Stimulated activated CD8-positive, alpha-beta memory T cell treated with anti-CD3 and anti-CD28 coated beads, Interleukin-12 subunit alpha, Interleukin-12 subunit beta, amount 100 ng/mL, for 24 hours (primary cell): ENCODE data around the gene ZBTB43.
"Not testable (repeated sequence)": the region's sequence is repeated elsewhere in the genome, so short reads cannot be mapped to it uniquely, and the experiment has no call there.

Experiments used
- DNase-seq: peaks from one replicate; pipeline ENCODE4 v3.0.0-alpha.2; 2020; ENCODE audit errors: extremely low read depth

The ZBTB43 gene

GRCh38 chr9:126791406-126792230, 13.2 kb upstream of the ZBTB43 start:
- DNase-seq = no peak

GRCh38 chr9:126793686-126794417, 11.0 kb upstream of the ZBTB43 start:
- no peak for DNase-seq

- no peak for DNase-seq
Observed at GRCh38 chr9:126794441-126794840, 10.4 kb upstream of the ZBTB43 start.

DNA sequence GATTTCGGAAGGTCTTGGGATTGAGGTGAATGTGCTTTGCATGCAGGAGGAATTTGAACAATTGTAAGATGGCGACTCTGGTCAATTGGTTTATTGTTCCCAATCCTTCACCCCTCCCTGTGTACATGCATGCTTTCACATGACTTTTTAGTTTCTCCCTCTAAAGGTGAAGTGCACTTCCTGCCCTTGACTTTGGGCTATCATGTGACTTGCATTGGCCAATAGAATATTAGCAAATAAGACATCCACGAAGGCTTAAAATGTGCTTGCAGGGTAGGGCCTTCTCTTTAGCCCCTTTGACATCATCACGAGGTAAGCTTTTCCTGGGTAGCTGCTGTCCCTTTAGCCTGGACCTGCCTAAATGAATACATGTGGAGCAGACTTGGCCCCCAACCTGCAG, 8.1 kb upstream of the ZBTB43 start:
- DNase-seq = no peak

- DNase-seq = no peak
Observed at GRCh38 chr9:126797903-126798302, 6.9 kb upstream of the ZBTB43 start.

- no peak for DNase-seq
Observed at GRCh38 chr9:126799034-126799433, 5.8 kb upstream of the ZBTB43 start.

- no peak for DNase-seq
Observed at GRCh38 chr9:126802318-126803059, 2.4 kb upstream of the ZBTB43 start.

DNA sequence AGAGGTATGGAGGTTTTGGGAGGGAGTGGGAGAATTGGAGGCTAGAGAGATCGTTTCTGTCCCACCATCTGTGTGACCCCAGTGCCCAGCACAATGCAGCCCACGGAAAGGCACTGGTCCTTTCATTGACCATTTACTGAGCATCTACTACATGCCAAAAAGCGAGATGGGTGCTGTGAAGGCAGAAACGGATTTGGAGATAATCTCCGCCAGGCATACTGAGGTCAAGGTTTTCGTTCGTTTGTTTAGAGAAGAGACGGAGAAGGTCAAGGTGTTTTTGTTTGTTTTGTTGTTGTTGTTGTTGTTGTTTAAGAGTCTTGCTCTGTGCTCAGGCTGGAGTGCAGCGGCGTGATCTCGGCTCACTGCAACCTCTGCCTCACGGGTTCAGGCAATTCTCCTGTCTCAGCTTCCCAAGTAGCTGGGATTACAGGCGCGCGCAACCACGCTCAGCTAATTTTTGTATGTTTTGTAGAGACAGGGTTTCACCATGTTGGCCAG, 593 bp upstream of the ZBTB43 start:
- no peak for DNase-seq

DNA sequence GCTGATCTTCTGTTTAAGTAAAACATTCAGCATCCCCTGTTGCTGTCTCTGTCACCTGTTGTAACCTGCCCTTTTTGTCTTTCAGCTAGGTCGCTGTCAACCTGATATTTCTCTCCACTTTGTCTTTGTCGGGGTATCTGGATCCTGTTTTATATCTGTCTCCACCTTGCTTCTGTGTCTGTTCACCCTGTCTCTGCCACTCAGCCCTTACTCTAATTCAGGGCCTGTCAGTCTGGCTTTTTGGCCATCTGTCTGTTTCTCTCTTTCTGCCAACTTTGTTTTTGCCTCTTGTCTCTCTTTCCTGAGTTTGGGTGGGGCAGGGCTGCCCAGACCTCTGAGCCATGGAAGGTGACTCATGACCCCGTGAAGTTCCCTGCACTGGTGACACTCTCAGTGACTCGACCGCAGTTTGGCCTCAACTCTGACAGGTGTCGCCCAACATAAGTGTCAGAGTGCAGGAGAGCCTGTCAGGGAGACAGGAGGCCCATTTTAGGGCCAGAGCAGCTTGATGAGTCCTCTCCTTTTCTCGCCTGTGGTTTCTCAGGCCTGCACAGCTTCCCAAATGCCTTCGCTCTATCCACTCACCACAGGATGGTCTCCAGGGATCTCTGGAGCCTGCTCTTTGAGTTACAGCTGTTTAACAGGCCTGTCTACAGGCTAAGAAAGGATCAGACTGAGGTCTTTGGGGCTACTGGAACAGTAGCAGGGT, 868 bp downstream of the ZBTB43 start:
- peak; percentile 66 for DNase-seq

GRCh38 chr9:126806336-126806735, 1.5 kb downstream of the ZBTB43 start:
- no peak for DNase-seq

DNA sequence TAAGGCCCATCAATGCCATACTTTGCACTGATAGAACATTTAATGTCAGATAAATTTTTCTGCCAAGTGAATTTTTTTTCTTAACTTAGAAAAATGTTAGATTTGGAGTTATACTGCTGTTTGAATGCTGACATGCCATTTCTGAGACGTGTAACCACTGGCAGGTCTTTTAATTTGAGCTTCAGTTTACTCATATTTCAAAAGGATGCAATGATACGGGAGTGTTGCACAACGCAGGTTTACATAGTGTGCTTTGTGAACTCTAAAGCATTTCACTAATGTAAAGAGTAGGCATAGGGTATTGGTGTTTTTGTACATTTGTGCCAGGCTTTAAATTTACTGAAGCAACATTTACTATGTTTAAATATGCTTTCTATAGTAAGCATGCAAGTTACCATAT, 4.2 kb downstream of the ZBTB43 start:
- no peak for DNase-seq

DNA sequence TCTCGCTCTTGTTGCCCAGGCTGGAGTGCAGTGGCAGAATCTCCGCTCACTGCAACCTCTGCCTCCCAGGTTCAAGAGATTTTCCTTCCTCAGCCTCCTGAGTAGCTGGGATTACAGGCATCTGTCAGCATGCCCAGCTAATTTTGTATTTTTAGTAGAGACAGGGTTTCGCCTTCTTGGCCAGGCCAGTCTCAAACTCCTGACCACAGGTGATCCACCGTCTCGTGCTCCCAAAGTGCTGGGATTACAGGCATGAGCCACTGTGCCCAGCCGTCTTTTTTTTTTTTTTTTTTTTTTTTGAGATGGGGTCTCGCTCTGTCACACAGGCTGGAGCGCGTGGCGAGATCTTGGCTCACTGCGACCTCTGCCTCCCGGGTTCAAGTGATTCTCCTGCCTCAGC, 5.4 kb downstream of the ZBTB43 start:
- not testable (repeated sequence) for DNase-seq

- no peak for DNase-seq
Observed at GRCh38 chr9:126813072-126813471, 8.2 kb downstream of the ZBTB43 start.

DNA sequence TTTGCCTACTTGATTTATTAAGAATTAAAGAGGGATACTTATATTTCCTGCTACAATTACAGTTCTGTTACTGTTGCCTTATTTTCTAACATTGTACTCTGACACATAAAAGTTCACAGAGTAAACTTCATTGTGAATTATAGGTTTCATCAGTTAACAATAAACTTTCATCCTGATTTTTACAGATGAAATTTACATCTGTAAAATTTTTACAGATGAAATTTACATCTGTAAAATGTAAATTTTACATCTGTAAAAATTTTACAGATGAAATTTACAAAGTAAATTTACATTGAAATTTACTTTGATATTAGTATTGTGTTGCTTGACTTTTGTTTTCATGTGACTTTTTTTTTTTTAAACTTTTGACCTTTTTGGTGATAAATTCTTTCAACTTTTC, 9.3 kb downstream of the ZBTB43 start:
- no peak for DNase-seq

DNA sequence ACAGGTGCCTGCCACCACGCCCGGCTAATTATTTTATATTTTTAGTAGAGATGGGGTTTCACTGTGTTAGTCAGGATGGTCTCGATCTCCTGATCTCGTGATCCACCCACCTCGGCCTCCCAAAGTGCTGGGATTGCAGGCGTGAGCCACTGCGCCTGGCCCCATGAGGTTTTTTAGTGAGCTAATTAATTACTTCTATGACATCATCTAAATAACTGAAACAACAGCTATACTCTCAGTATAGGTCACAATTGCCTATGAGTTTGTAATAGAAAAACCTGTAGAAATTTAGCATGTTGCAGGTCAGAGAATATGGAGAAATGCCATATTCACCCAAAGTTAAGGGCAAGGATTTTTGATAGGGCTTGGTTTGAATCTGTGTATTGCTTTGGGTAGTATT, 12.8 kb downstream of the ZBTB43 start:
- DNase-seq = not testable (repeated sequence)

- no peak for DNase-seq
Observed at GRCh38 chr9:126818482-126818881, 13.6 kb downstream of the ZBTB43 start.

DNA sequence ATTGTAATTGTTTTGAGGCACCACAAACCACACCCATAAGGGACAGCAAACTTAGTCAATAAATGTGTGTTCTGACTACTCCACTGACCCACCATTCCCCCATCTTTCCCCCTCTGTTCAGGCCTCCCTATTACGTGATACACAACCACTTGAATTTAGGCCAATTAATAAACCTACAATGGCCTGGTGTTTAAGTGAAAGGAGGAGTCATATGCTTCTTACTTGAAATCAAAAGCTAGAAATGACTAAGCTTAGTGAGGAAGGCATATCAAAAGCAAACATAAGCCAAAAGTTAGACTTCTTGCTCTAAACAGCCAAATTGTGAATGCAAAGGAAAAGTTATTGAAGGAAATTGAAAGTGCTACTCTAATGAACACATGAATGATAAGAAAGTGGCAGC, 14.6 kb downstream of the ZBTB43 start:
- DNase-seq = no peak

GRCh38 chr9:126822278-126822677, 17.4 kb downstream of the ZBTB43 start:
- no peak for DNase-seq

DNA sequence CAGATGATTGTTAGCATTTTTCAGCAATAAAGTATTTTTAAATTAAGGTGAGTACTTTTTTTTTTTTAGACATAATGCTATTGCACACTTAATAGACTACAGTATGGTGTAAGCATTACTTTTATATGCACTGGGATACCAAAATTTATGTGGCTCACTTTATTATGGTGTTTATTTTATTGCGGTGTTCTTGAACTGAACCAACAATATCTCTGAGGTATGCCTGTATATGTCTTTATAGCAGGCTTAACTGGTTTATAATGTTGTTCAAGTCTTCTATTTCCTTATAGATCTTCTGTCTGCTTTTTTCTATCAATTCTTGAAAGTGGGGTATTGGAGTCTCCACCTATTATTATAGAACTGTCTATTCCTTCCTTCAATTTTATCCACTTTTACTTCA, 18.0 kb downstream of the ZBTB43 start:
- DNase-seq = no peak

DNA sequence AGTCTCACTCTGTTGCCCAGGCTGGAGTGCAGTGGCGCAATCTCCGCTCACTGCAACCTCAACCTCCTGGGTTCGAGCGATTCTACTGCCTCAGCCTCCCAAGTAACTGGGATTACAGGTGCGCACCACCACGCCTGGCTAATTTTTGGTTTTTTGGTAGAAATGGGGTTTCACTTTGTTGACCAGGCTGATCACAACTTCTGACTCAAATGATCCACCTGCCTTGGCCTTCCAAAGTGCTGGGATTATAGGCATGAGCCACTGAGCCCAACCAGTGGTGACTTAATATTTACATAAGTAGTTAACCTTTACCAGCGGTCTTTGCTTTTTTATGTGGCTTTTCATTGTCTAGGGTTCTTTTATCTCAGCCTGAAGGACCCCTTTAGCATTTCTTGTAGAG, 19.2 kb downstream of the ZBTB43 start:
- not testable (repeated sequence) for DNase-seq

GRCh38 chr9:126827227-126827626, 22.4 kb downstream of the ZBTB43 start:
- no peak for DNase-seq

- no peak for DNase-seq
Observed at GRCh38 chr9:126829035-126829434, 24.2 kb downstream of the ZBTB43 start.
